ENCODE results near the gene SIDT1.

DNA sequence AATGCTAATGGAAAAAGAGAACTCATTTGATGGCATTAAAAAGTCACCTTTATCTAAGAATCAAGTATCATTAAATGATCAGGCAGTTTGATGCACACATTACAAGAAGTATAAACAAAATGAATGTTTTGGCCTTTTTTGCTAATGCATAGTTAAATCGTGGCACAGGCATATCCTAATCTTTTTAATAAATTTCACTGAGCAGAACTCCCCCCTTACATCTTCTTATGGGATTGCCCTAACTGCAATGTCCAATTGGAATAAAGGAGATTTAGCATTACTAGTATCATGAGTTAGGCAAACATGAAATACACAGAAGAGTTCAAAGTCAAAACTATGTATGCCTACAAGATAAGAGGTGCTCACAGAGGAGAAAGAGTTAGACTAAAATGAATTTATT, 131.4 kb downstream of the SIDT1 start:
- TF ChIP-seq, protein P1, sequence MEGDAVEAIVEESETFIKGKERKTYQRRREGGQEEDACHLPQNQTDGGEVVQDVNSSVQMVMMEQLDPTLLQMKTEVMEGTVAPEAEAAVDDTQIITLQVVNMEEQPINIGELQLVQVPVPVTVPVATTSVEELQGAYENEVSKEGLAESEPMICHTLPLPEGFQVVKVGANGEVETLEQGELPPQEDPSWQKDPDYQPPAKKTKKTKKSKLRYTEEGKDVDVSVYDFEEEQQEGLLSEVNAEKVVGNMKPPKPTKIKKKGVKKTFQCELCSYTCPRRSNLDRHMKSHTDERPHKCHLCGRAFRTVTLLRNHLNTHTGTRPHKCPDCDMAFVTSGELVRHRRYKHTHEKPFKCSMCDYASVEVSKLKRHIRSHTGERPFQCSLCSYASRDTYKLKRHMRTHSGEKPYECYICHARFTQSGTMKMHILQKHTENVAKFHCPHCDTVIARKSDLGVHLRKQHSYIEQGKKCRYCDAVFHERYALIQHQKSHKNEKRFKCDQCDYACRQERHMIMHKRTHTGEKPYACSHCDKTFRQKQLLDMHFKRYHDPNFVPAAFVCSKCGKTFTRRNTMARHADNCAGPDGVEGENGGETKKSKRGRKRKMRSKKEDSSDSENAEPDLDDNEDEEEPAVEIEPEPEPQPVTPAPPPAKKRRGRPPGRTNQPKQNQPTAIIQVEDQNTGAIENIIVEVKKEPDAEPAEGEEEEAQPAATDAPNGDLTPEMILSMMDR (IDR thresholded peaks at IDR 0.05; ENCODE audit: insufficient read depth, low read length, poor library complexity, severe bottlenecking): no peak
- TF ChIP-seq EZH2phosphoT487 (conservative IDR thresholded peaks at IDR 0.05; ENCODE audit: low read length): no peak

Measured in SU-DHL-6 (cell line).